DND-41 (cell line): Measurements from ENCODE around the gene ENPP6.

Experiments
- CTCF ChIP-seq: IDR thresholded peaks from 2 replicates; pipeline ENCODE4 v1.5.1; 2012; ENCODE audit warnings: borderline replicate concordance, low read length, moderate library complexity, mild to moderate bottlenecking; ENCODE audit not compliant: poor library complexity, severe bottlenecking; ENCODE audit errors: extremely low read depth
- EZH2 ChIP-seq: IDR thresholded peaks from 3 replicates; pipeline ENCODE4 v1.6.1; 2012; ENCODE audit warnings: borderline replicate concordance, low read depth, mild to moderate bottlenecking, moderate library complexity, low read length, inconsistent platforms; ENCODE audit not compliant: severe bottlenecking

GRCh38 chr4:184228056-184228705 lies 10.5 kb upstream of the ENPP6 start:
- no peak for TF ChIP-seq CTCF
- no peak for TF ChIP-seq EZH2
